D721Med (cell line): ENCODE data around the gene B4GALNT1.

Source experiments
- DNase-seq: peaks from one replicate; pipeline ENCODE4 v3.0.0; 2011; ENCODE audit warnings: low spot score; ENCODE audit not compliant: insufficient read length
- FAIRE-seq: peaks from 2 replicates; lab custom pipeline; 2011; peaks lifted over from hg19 to GRCh38; lab: Jason Lieb, UNC
- TF ChIP-seq, protein P1 (sequence below): IDR thresholded peaks from 2 replicates; pipeline ENCODE4 v1.5.1; 2012; ENCODE audit warnings: mild to moderate bottlenecking, control low read depth; ENCODE audit not compliant: insufficient read depth; ENCODE audit errors: missing control alignments

The B4GALNT1 gene

DNA sequence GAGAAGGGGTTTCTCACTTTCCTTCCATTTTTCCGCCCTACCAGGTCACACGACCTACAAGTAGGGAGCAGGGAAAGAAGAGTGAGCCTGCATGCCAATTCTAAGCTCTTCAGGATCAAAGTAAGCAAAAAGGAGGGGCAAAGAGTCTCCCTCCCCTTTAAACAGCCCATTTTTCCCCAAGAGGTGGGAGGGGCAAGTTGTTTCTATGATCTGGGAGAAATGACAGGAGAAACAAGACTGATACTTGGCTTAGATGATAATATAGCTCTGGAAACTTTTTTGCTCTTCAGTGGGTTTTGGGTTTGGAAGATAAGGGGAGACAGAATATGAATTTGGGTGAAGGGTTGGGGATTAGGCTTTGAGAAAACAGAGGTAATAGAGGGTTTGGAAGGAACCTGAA lies 26.6 kb downstream of the B4GALNT1 start:
- FAIRE-seq (no peak), DNase-seq (no peak)
- TF ChIP-seq, protein P1, sequence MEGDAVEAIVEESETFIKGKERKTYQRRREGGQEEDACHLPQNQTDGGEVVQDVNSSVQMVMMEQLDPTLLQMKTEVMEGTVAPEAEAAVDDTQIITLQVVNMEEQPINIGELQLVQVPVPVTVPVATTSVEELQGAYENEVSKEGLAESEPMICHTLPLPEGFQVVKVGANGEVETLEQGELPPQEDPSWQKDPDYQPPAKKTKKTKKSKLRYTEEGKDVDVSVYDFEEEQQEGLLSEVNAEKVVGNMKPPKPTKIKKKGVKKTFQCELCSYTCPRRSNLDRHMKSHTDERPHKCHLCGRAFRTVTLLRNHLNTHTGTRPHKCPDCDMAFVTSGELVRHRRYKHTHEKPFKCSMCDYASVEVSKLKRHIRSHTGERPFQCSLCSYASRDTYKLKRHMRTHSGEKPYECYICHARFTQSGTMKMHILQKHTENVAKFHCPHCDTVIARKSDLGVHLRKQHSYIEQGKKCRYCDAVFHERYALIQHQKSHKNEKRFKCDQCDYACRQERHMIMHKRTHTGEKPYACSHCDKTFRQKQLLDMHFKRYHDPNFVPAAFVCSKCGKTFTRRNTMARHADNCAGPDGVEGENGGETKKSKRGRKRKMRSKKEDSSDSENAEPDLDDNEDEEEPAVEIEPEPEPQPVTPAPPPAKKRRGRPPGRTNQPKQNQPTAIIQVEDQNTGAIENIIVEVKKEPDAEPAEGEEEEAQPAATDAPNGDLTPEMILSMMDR, result no peak

DNA sequence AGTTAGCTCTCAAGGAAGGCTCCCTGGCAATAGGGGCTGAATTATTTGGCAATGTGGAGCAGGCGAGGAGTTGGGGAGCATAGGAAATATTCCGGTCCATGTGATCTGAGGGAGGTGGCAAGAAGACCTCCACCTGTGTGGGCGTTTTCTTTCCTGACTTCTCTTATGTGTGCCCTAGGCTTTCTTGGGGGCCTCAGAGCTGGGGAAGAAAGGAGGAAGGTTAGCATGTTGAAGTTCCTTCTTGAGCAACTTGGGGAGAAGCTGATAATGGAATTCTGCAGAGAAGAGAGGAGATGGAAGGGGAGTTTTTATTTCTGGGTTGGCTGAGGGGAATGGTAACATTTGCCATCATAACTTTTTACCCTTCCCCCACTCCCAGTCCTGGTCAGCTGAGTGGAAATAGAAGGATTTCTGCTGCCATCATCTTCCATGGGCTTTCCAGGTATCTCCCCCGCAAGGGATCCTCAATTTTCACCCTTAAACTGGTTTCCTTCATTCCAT lies 27.1 kb downstream of the B4GALNT1 start:
- DNase-seq, result no peak
- TF ChIP-seq, protein P1, result no peak
- FAIRE-seq, result no peak

- TF ChIP-seq, protein P1, result no peak
- DNase-seq (no peak), FAIRE-seq (no peak)
These were observed 27.8 kb downstream of the B4GALNT1 start for GRCh38 chr12:57604992-57605810.

DNA sequence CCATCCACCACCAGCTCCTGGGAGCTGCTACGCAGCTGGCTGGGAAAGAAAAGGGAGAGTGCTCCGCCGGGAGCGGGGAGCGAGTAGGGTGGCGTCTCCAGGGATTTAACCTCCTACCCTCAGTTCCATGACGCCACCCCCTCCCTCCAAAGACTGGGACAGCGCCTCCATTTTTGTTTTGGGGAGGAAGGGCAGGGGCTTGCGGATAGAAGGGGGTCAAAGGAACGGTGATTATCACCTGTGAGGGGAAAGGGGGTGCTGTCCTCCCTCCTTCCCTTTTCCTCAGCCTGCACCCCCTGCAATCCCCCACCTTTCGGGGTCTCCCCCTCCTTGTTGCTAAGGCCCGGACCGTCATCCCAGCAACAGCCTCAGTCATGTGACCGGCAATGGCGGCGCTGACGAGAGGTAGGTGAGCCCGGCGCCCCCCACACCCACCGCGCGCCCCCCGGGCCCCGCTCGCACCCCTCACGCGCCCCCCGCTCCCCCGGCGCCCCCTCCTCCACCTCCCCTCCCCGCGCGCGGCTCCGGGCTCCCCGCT lies 28.5 kb downstream of the B4GALNT1 start, which contains the start of gene DTX3:
Gene DTX3 (plus strand): TSS at position 371 of the 538 bp plus-strand sequence. CDS start 1,694 bp downstream, outside the sequence.
- DNase-seq, result no peak
- FAIRE-seq, result no peak
- TF ChIP-seq, protein P1, result no peak

DNA sequence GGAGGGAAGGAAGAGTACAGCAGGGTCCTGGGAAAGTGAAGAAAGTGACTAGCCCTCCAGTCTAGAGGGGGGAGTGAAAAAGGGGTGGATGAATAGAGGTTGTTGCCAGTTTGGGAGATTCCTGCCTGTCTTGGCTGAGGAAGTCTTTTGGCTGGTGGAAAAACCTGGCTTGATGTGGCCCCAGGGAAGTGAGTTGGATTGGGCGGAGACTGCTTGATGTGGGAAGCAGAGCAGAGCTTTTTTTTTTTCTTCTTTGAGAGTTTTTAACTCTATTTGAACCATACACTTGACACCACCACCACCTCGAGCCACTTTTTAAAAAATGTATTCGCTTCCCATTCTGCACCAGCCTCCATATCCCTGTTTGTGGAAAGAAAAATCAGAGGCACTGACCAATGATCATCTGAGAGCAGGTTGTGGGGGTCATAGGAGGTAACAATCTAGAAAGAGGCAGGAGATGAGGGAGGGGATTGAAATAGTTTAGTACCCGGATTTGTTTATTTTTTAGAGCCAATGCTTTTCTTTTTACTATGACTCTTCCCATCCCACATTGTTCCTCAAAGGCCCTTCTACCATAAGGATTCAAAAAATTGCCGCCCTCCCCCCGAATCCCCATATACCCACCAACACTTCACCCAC lies 29.1 kb downstream of the B4GALNT1 start:
- TF ChIP-seq, protein P1, result no peak
- FAIRE-seq, result no peak
- DNase-seq, result no peak

- DNase-seq (no peak), FAIRE-seq (no peak)
- TF ChIP-seq, protein P1, result no peak
These were observed 29.7 kb downstream of the B4GALNT1 start for GRCh38 chr12:57603324-57603723.
